CD8-positive, alpha-beta memory T cell (primary cell): ENCODE measurements around the gene SLC12A3. TPM values are rescaled to one million over a fixed set of nuclear protein-coding genes. Genes with fewer than 3 reads are reported as not detected.

ENCODE experiments used
- CTCF ChIA-PET: fragments of 350-600 bp; sonication (Branson Sonifier 250); formaldehyde crosslinking; loops from one replicate; lab custom pipeline; 2021; ENCODE audit warnings: antibody characterized with exemption; lab: Charles Lee
- POLR2A ChIA-PET: fragments of 350-600 bp; sonication (Branson Sonifier 250); formaldehyde crosslinking; loops from one replicate; lab custom pipeline; 2021; ENCODE audit warnings: antibody characterized with exemption; lab: Charles Lee
- DNase-seq, 5 donors: peaks; one replicate each; pipeline versions ENCODE4 v3.0.0 to v3.0.0-alpha.2; 2020 to 2022; ENCODE audit warnings: mixed read lengths in 1 of 5
- H3K27ac ChIP-seq: one replicate; pipeline ENCODE4 v1.7.0; 2013; ENCODE audit warnings: low read depth, mild to moderate bottlenecking, low read length, moderate library complexity
- H3K27me3 ChIP-seq: 2 replicates; pipeline ENCODE4 v1.7.0; 2013; ENCODE audit warnings: low read length, mild to moderate bottlenecking; ENCODE audit not compliant: insufficient read depth, poor library complexity, severe bottlenecking
- H3K36me3 ChIP-seq: 2 replicates; pipeline ENCODE4 v1.7.0; 2013; ENCODE audit warnings: mild to moderate bottlenecking, low read length, moderate library complexity; ENCODE audit not compliant: insufficient read depth
- H3K4me1 ChIP-seq: 2 replicates; pipeline ENCODE4 v1.7.0; 2013; ENCODE audit warnings: mild to moderate bottlenecking, low read length, moderate library complexity; ENCODE audit not compliant: insufficient read depth
- H3K4me3 ChIP-seq: 2 replicates; pipeline ENCODE4 v1.7.0; 2013; ENCODE audit warnings: mild to moderate bottlenecking, low read length
- H3K9me3 ChIP-seq: 2 replicates; pipeline ENCODE4 v1.7.0; 2013; ENCODE audit warnings: mild to moderate bottlenecking, low read length
- H3K27ac Mint-ChIP-seq, 8 donors: one replicate each; pipeline ENCODE4 v1.8.0; 2020 to 2021; ENCODE audit warnings: mixed read lengths in 8 of 8, mild to moderate bottlenecking in 6 of 8, inconsistent platforms in 3 of 8, moderate library complexity in 3 of 8
- H3K27me3 Mint-ChIP-seq, 2 donors: one replicate each; pipeline ENCODE4 v1.8.0; 2020 to 2021; ENCODE audit warnings: mixed read lengths in 2 of 2, mild to moderate bottlenecking in 1 of 2, moderate library complexity in 1 of 2
- H3K36me3 Mint-ChIP-seq, 3 donors: one replicate each; pipeline ENCODE4 v1.8.0; 2020 to 2021; ENCODE audit warnings: mixed read lengths in 3 of 3, inconsistent platforms in 1 of 3, mild to moderate bottlenecking in 1 of 3
- H3K4me1 Mint-ChIP-seq, 3 donors: one replicate each; pipeline ENCODE4 v1.8.0; 2020 to 2021; ENCODE audit warnings: mixed read lengths in 3 of 3, inconsistent platforms in 1 of 3, mild to moderate bottlenecking in 1 of 3
- H3K4me3 Mint-ChIP-seq, 7 donors: one replicate each; pipeline ENCODE4 v1.8.0; 2020 to 2021; ENCODE audit warnings: mixed read lengths in 7 of 7, mild to moderate bottlenecking in 6 of 7, moderate library complexity in 4 of 7, inconsistent platforms in 2 of 7
- H3K9me3 Mint-ChIP-seq, 5 donors: one replicate each; pipeline ENCODE4 v1.8.0; 2020 to 2022; ENCODE audit warnings: mixed read lengths in 5 of 5, mild to moderate bottlenecking in 3 of 5, moderate library complexity in 2 of 5, inconsistent platforms in 1 of 5
- polyA plus RNA-seq: library from polyadenylated mRNA; unstranded; fragments of 300-500 nt; fragmentation: Illumina TruSeq; gene quantifications from one replicate; pipeline ENCODE4 v1.2.3, GENCODE V29; 2021
- total RNA-seq, 2 experiments: library from RNA; stranded (reverse); gene quantifications; one replicate each; pipeline ENCODE4 v1.2.3, GENCODE V29; 2021

SLC12A3 gene
- total and polyA plus RNA-seq, 3 experiments from 2014 or later, result not detected

- Histone ChIP-seq H3K9me3 (no peaks in the 10 kb centered on the region), H3K4me1 (no peaks in the 10 kb centered on the region), H3K36me3 (peaks cover 22% of the 10 kb centered on the region), H3K4me3 (no peak overlapping the region), H3K27ac (no peak overlapping the region), H3K27me3 (no peaks in the 10 kb centered on the region)
- no peak for DNase-seq
- H3K27ac Mint-ChIP-seq, result peak overlapping the region in 3 of 8 donors; percentile 52 to 72 (median 66)
- H3K9me3 Mint-ChIP-seq, result no peaks in the 10 kb centered on the region
- no peak overlapping the region for H3K4me3 Mint-ChIP-seq
- CTCF ChIA-PET, result interaction anchor here (0.7 to 1.7 kb wide), 5 partner anchors 15 to 245 kb away, joined by 3 to 5 read pairs (median 3); no protein-coding TSS in a partner anchor
- peaks cover 0 to 2% of the 10 kb centered on the region in 2 donors for H3K27me3 Mint-ChIP-seq
- POLR2A ChIA-PET, result interaction anchor here (0.6 to 1.0 kb wide), 2 partner anchors 13 to 76 kb away, joined by 3 to 4 read pairs; no protein-coding TSS in a partner anchor
- H3K36me3 Mint-ChIP-seq, result peaks cover 0 to 41% (median 10%) of the 10 kb centered on the region in 3 donors
- peaks cover 13 to 33% (median 17%) of the 10 kb centered on the region in 3 donors for H3K4me1 Mint-ChIP-seq
Measured at GRCh38 chr16:56947604-56947995, 82.6 kb downstream of the SLC12A3 start.

GRCh38 chr16:56948234-56948633 is 83.2 kb downstream of the SLC12A3 start:
- Histone ChIP-seq H3K27me3 (no peaks in the 10 kb centered on the region), H3K36me3 (peaks cover 15% of the 10 kb centered on the region), H3K9me3 (no peaks in the 10 kb centered on the region), H3K4me3 (no peak overlapping the region), H3K4me1 (no peaks in the 10 kb centered on the region), H3K27ac (no peak overlapping the region)
- no peak overlapping the region for H3K4me3 Mint-ChIP-seq
- peaks cover 13 to 27% (median 17%) of the 10 kb centered on the region in 3 donors for H3K4me1 Mint-ChIP-seq
- peak overlapping the region in 1 of 8 donors; percentile 52 for H3K27ac Mint-ChIP-seq
- POLR2A ChIA-PET, result no interaction called here
- DNase-seq, result no peak
- no peaks in the 10 kb centered on the region for H3K9me3 Mint-ChIP-seq
- peaks cover 0 to 2% of the 10 kb centered on the region in 2 donors for H3K27me3 Mint-ChIP-seq
- peaks cover 0 to 34% (median 7%) of the 10 kb centered on the region in 3 donors for H3K36me3 Mint-ChIP-seq
- CTCF ChIA-PET, result interaction anchor here (1.1 to 1.7 kb wide), 2 partner anchors 16 to 246 kb away, joined by 3 to 5 read pairs; no protein-coding TSS in a partner anchor

- peak overlapping the region in 4 of 8 donors; percentile 14 to 71 (median 62) for H3K27ac Mint-ChIP-seq
- Histone ChIP-seq H3K36me3 (no peaks in the 10 kb centered on the region), H3K9me3 (no peaks in the 10 kb centered on the region), H3K27ac (no peak overlapping the region), H3K27me3 (no peaks in the 10 kb centered on the region), H3K4me3 (no peak overlapping the region), H3K4me1 (no peaks in the 10 kb centered on the region)
- H3K9me3 Mint-ChIP-seq, result no peaks in the 10 kb centered on the region
- CTCF ChIA-PET, result interaction anchor here (1.1 to 5.5 kb wide), 5 partner anchors 13 to 242 kb away, joined by 3 to 45 read pairs (median 12); no protein-coding TSS in a partner anchor
- POLR2A ChIA-PET, result no interaction called here
- H3K4me3 Mint-ChIP-seq, result no peak overlapping the region
- no peak for DNase-seq
- peaks cover 0 to 17% (median 0%) of the 10 kb centered on the region in 3 donors for H3K36me3 Mint-ChIP-seq
- peaks cover 12 to 17% (median 13%) of the 10 kb centered on the region in 3 donors for H3K4me1 Mint-ChIP-seq
- H3K27me3 Mint-ChIP-seq, result peaks cover 0 to 2% of the 10 kb centered on the region in 2 donors
Measured at GRCh38 chr16:56950051-56950450, 85.0 kb downstream of the SLC12A3 start.

DNA sequence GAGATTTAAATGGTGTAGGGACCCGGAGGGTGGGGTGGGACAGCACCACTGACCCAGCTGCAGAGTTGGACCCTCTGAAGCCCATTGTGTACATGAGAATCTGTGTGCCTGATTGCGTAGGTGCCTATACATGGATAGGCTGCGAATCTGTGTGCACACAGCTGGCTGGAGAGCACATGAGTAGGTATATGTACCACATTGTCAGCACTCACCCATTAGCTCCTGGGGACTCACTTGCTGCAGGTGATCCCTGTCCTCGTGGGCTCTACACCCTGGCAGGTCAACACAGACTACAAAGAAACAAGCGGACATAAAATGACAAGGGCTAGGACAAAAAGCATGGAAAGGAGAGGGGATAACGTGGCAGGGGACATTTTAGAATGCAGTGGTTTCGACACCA is 85.4 kb downstream of the SLC12A3 start:
- Mint-ChIP-seq H3K27ac (peak overlapping the region in 2 of 8 donors; percentile 14 to 70), H3K4me1 (peaks cover 12 to 17% (median 12%) of the 10 kb centered on the region in 3 donors)

DNA sequence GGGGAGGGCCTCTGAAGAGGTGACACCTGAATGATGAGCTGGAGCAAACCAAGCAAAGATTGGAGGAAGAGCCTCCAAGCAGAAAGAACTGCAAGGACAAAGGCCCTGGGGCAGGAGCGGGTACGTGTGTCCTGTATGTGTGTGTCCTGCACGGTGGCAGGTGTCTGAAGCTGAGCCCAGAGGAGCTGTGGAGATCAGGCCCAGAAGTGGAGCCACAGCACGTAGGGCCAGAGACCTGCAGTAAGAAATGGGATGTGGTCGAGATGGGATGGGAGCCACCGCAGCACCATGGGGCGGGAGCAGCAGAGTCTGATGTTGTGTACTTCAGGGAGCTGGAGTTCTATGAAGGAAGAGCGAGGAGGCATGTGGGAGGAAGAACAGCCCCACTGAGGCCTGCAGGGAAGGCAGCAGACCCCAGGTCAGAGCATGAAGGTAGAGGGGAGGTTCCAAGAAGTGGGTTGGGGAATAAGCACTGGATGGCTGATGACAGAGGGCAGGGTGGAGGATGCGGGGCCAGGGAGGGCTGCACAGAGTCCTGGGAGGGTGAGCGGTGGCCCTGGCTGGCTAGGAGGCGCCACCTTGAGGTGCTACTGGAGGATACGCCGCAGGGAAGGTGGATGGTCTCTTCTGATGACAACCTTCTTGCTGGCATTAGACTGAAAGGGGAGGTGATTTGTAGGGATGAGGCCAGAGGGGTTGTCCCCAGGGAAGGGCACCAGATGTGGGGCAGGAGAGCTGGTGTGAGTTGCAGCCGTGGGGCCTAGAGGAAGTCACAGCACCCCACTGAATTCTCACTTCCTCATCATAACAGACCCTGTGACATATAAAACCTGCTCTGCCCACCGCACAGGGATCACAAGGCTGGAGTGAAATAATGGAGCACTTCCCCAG is 86.1 kb downstream of the SLC12A3 start:
- peaks cover 12 to 17% (median 12%) of the 10 kb centered on the region in 3 donors for H3K4me1 Mint-ChIP-seq
- H3K9me3 Mint-ChIP-seq, result no peaks in the 10 kb centered on the region
- POLR2A ChIA-PET, result interaction anchor here (0.6 kb wide), 1 partner anchor 20 kb away, joined by 3 read pairs; no protein-coding TSS in a partner anchor
- peak; percentile 17 to 65 (median 37) for DNase-seq
- H3K36me3 Mint-ChIP-seq, result peaks cover 0 to 11% (median 0%) of the 10 kb centered on the region in 3 donors
- peak overlapping the region in 1 of 7 donors; percentile 17 for H3K4me3 Mint-ChIP-seq
- CTCF ChIA-PET, result interaction anchor here (0.7 to 5.5 kb wide), 15 partner anchors 9 to 243 kb away, joined by 3 to 45 read pairs (median 3); no protein-coding TSS in a partner anchor
- Histone ChIP-seq H3K9me3 (no peaks in the 10 kb centered on the region), H3K27me3 (no peaks in the 10 kb centered on the region), H3K4me1 (no peaks in the 10 kb centered on the region), H3K36me3 (no peaks in the 10 kb centered on the region), H3K27ac (no peak overlapping the region), H3K4me3 (no peak overlapping the region)
- H3K27me3 Mint-ChIP-seq, result peaks cover 0 to 2% of the 10 kb centered on the region in 2 donors
- peak overlapping the region in 5 of 8 donors; percentile 5 to 71 (median 18) for H3K27ac Mint-ChIP-seq

More for the DNA sequence above, 85.4 kb downstream of the SLC12A3 start:
- peaks cover 0 to 2% of the 10 kb centered on the region in 2 donors for H3K27me3 Mint-ChIP-seq
- ChIA-PET POLR2A (interaction anchor here (0.6 kb wide), 1 partner anchor 19 kb away, joined by 3 read pairs; no protein-coding TSS in a partner anchor), CTCF (interaction anchor here (0.7 to 5.5 kb wide), 11 partner anchors 8 to 242 kb away, joined by 3 to 45 read pairs (median 4); no protein-coding TSS in a partner anchor)
- DNase-seq, result no peak
- H3K27me3 ChIP-seq, result no peaks in the 10 kb centered on the region
- no peaks in the 10 kb centered on the region for H3K9me3 Mint-ChIP-seq
- H3K4me1 ChIP-seq, result no peaks in the 10 kb centered on the region
- H3K4me3 ChIP-seq, result no peak overlapping the region
- H3K4me3 Mint-ChIP-seq, result peak overlapping the region in 1 of 7 donors; percentile 25
- peaks cover 0 to 13% (median 0%) of the 10 kb centered on the region in 3 donors for H3K36me3 Mint-ChIP-seq
- H3K27ac ChIP-seq, result no peak overlapping the region
- no peaks in the 10 kb centered on the region for H3K36me3 ChIP-seq
- no peaks in the 10 kb centered on the region for H3K9me3 ChIP-seq

- H3K27me3 ChIP-seq, result no peaks in the 10 kb centered on the region
- ChIA-PET CTCF (interaction anchor here (5.5 kb wide), 1 partner anchor 11 kb away, joined by 45 read pairs; no protein-coding TSS in a partner anchor), POLR2A (interaction anchor here (1.1 kb wide), 1 partner anchor 75 kb away, joined by 3 read pairs; no protein-coding TSS in a partner anchor)
- H3K4me3 ChIP-seq, result no peak overlapping the region
- Mint-ChIP-seq H3K9me3 (no peaks in the 10 kb centered on the region), H3K27me3 (peaks cover 0 to 2% of the 10 kb centered on the region in 2 donors), H3K27ac (no peak overlapping the region), H3K4me3 (no peak overlapping the region), H3K36me3 (peaks cover 0 to 3% (median 0%) of the 10 kb centered on the region in 3 donors), H3K4me1 (peaks cover 9 to 13% (median 12%) of the 10 kb centered on the region in 3 donors)
- no peak for DNase-seq
- H3K9me3 ChIP-seq, result no peaks in the 10 kb centered on the region
- no peaks in the 10 kb centered on the region for H3K4me1 ChIP-seq
- H3K27ac ChIP-seq, result no peak overlapping the region
- H3K36me3 ChIP-seq, result no peaks in the 10 kb centered on the region
Measured at GRCh38 chr16:56953006-56953405, 88.0 kb downstream of the SLC12A3 start.

DNA sequence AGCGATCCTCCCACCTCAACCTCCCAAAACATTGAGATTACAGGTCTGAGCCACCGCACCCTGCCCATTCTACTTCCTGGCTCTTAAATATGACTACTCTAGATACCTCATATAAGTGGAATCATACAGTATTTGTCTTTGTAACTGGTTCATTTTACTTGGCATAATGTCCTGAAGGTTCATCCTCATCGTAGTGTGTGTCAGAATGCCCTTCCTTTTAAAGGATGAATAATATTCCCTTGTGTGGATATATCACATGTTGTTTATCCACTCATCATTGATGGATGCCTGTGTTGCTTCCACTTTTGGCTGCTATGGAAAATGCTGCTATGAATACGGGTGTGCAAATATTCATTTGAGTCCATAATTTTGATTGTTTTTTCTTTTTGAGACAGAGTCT is 91.1 kb downstream of the SLC12A3 start:
- Mint-ChIP-seq H3K4me1 (peaks cover 3 to 5% (median 5%) of the 10 kb centered on the region in 3 donors), H3K27me3 (peaks cover 0 to 1% of the 10 kb centered on the region in 2 donors), H3K36me3 (no peaks in the 10 kb centered on the region), H3K9me3 (no peaks in the 10 kb centered on the region), H3K4me3 (no peak overlapping the region), H3K27ac (peak overlapping the region in 1 of 8 donors; percentile 29)
- Histone ChIP-seq H3K27me3 (no peaks in the 10 kb centered on the region), H3K4me3 (no peak overlapping the region), H3K9me3 (no peaks in the 10 kb centered on the region), H3K36me3 (no peaks in the 10 kb centered on the region), H3K27ac (no peak overlapping the region), H3K4me1 (no peaks in the 10 kb centered on the region)
- CTCF ChIA-PET, result interaction anchor here (2.5 kb wide), 1 partner anchor 89 kb away, joined by 8 read pairs; no protein-coding TSS in a partner anchor
- POLR2A ChIA-PET, result no interaction called here
- no peak for DNase-seq
